Astrocyte of the spinal cord (primary cell): ENCODE data around the gene DOK4.

Experiments used
- DNase-seq: peaks from one replicate; pipeline ENCODE4 v3.0.0; 2011; ENCODE audit warnings: low read depth, low spot score
- H3K4me3 ChIP-seq: 2 replicates; pipeline ENCODE4 v1.5.1; 2011; ENCODE audit warnings: low read depth, mild to moderate bottlenecking, low read length, moderate library complexity
- in situ Hi-C: cut with HindIII; loops from 2 replicates; pipeline ENCODE4 v1.10.0; 2017; ENCODE audit warnings: low sequenced_read_pairs
- TF ChIP-seq, protein P1 (sequence below): IDR thresholded peaks from 2 replicates; pipeline ENCODE4 v1.5.1; 2012; ENCODE audit warnings: low read depth, mild to moderate bottlenecking, low read length, inconsistent platforms

The DOK4 gene

DNA sequence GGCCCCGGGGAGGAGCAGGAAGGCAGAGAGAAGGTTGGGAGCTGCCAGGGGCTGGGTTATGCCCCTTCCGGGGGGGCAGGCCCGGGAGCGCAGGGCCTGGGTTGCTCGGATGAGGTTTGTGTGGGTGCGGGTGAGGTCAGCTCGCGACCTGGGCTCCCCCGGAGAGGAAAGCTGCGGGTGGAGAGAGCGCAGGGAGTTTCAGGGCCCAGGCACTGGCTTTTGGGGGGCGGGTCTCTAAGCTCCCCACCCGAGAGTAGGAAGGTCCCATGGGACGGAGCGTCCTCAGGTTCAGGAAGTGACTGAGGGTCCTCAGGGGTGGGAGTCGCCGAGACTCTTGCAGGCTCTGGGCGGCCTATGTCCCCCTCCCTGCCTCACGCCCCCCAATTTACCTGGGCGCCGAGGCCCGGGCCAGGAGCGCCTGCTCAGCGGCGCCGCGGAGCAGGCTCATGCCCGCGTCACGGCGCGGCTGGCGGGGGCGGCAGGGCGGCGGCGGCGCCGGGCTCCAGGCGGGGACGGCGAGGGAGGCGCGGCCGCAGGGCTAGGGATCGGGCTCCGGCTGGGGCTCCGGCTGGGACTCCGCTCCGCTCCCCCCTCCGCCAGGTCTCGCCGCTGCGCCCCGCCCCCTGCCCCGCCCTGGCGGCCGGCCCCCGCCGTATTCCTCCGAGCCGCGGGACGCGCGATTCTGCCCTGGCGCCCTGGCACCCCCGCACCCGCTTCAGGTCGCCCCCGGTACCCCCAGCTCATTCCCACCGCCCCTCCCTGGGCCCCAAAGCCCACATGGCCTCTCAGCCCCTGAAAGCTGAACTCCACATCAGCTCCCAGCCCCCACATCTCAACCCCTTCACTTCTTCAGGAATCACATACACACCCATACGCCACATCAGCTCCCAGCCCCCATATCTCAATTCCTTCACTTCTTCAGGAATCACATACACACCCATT, at the start of gene DOK4:
Gene DOK4 (minus strand): TSS at position 578 of the 942 bp plus-strand sequence. CDS start 6,986 bp downstream, outside the sequence.
- H3K4me3 ChIP-seq, result peak within 1 kb of the TSS; percentile 64
- peak; percentile 39 for DNase-seq
- in situ Hi-C loops, result no loop called here
- TF ChIP-seq, protein P1, sequence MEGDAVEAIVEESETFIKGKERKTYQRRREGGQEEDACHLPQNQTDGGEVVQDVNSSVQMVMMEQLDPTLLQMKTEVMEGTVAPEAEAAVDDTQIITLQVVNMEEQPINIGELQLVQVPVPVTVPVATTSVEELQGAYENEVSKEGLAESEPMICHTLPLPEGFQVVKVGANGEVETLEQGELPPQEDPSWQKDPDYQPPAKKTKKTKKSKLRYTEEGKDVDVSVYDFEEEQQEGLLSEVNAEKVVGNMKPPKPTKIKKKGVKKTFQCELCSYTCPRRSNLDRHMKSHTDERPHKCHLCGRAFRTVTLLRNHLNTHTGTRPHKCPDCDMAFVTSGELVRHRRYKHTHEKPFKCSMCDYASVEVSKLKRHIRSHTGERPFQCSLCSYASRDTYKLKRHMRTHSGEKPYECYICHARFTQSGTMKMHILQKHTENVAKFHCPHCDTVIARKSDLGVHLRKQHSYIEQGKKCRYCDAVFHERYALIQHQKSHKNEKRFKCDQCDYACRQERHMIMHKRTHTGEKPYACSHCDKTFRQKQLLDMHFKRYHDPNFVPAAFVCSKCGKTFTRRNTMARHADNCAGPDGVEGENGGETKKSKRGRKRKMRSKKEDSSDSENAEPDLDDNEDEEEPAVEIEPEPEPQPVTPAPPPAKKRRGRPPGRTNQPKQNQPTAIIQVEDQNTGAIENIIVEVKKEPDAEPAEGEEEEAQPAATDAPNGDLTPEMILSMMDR, result no peak

DNA sequence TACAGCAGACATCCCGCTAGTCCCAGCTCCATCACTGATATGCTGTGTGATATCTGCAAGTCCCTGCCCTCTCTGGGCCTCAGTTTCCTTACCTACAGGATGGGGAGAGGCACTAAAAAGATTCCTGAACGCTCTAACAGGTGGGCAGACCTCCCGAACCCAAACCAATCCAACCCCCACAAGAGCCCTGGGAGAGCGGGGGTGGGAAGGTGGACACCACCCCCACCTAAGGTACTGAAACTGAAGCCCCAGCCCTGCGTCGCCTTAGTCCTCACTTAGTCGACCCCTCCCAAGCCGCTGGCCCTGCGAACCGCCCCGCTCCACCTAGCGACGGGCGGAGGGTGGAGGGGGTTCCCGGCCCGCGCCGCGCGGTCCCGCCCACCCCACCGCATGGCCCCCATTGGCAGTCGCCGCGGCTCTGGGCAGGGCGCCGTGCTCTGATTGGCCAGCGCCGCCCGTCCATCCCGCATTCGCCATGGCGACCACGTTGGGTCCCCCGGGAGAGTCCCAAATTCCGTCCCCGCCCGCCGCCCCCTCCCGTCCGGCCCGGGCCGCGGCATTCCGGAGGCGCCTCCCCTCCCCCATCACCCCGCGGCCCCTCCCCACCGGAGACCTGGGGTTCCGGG, 49.5 kb upstream of the DOK4 start:
- DNase-seq, result peak; percentile 89
- TF ChIP-seq, protein P1, result no peak
- in situ Hi-C loops, result no loop called here
- peak overlapping the region; percentile 80 for H3K4me3 ChIP-seq

DNA sequence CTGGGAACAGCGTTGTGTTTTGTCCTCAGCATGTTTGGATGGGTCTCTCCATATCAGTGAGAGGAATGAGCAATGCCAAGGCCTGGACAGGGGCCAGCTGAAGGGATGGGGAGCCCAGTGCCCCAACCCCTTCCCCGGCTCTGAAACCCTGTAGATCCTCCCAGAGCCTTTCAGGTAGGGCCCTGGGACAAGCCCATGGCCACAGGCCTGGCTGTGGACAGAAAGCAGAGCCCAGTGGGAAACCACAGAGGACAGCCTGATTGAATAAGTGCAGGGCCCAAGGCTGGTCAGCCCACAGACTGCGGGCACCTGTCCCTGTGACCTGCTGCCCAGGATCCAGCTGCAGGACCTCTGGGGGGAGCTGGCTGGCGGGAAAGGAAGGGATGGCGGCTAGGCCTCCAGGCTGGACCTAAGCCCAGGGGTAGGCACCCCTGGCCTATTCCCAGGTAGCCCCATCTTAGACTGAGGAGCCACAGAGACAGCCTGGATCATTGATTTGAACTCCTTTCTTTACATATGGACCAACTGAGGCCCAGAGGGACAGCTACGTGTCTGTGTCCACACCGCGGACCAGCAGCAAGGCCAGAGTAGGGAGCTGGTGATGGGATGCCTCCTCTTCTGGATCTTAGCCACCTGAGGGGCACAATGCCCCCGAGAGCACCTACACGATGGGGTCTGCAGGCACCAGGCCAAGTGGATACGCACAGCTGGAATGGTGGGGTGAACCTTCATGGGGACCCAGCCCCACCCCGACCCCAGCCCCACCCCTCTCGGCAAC, 48.8 kb upstream of the DOK4 start:
- no peak for DNase-seq
- in situ Hi-C loops, result no loop called here
- TF ChIP-seq, protein P1, result no peak
- peak overlapping the region; percentile 80 for H3K4me3 ChIP-seq

DNA sequence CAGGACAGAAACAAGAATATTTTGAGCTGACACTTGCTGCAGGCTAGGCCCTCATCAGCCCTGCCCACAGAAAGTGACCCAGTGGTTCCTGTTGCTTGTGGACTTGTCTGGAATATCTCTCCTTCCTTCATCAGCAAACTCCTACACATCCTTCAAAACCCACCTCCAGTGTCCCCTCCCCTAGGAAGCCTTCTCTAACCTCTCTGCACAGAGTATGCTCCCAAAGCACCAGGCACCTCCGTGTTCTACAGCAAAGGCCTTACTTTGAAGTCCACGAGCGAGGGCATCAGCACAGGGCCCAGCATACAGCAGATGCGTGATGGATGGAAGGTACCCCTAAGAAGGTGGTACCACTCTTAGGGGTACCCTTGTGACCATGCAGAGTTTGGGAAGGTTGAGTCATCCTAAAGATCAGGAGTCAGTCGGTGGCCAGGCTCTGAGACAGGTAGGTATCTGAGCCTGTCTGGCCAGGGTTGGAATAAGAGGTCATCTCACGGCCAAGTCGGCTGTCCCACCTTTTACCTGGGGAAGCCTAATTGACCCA, 48.1 kb upstream of the DOK4 start:
- TF ChIP-seq, protein P1, result no peak
- no peak overlapping the region for H3K4me3 ChIP-seq
- DNase-seq, result no peak
- in situ Hi-C loops, result no loop called here

DNA sequence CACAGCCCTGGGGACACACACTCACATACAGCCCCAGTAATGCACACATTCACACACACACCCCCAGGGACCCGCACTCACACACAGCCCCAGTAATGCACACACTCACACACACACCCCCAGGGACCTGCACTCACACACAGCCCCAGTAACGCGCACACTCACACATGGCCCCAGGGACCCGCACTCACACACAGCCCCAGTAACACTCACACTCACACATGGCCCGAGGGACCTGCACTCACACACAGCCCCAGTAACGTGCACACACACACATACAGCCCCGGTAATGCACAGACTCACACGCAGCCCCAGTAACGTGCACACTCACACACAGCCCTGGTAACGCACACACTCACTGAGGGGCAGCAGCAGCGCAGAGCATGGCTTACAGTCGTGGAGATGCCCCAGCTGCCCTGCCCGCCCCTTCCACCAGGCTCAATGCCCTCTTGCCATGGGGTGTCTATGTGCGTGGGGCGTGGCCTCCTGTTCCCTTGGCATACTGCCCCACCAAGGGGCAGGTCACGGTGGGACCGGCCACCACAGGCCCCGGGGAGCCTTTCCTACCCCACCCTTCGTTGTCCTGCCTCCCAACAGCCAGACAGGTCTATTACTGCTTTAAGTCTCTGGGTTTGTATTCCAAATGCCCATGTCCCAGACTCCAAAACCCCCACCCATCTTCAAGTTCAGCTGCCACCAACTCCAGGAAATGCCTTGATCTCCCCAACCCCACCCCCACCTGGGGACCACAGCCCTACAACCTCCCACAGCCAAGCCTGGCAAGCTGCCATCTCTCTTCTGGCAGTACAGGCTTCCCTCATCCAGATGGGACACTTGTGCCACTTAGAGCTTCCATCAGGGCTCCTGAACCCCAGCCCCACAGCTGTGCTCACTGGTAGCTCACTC, 47.4 kb upstream of the DOK4 start:
- DNase-seq, result no peak
- TF ChIP-seq, protein P1, result no peak
- in situ Hi-C loops, result no loop called here
- no peak overlapping the region for H3K4me3 ChIP-seq
